ENCODE measurements around the gene RAMAC.

DNA sequence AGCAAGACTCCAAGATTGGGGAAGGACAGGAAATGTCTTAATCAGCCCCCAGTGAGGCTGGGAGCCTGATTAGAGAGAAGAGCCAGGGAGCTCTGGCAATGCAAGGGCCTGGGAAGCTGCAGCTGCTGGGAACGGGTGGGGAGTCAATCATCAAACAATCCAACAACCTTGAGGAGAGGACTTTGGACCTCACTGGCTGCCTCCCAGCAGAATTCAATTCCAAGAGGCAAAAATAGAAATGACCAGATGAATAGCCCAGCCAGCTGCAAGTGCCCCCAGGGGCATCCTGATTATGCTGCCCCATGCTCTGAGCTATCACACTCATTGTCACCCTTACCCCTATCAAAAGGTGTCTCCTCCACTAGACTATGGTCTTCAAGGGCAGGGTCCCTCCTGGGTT, 27.4 kb upstream of the RAMAC start:
- TF ChIP-seq, protein P1, sequence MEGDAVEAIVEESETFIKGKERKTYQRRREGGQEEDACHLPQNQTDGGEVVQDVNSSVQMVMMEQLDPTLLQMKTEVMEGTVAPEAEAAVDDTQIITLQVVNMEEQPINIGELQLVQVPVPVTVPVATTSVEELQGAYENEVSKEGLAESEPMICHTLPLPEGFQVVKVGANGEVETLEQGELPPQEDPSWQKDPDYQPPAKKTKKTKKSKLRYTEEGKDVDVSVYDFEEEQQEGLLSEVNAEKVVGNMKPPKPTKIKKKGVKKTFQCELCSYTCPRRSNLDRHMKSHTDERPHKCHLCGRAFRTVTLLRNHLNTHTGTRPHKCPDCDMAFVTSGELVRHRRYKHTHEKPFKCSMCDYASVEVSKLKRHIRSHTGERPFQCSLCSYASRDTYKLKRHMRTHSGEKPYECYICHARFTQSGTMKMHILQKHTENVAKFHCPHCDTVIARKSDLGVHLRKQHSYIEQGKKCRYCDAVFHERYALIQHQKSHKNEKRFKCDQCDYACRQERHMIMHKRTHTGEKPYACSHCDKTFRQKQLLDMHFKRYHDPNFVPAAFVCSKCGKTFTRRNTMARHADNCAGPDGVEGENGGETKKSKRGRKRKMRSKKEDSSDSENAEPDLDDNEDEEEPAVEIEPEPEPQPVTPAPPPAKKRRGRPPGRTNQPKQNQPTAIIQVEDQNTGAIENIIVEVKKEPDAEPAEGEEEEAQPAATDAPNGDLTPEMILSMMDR (IDR thresholded peaks at IDR 0.05; ENCODE audit: low read depth, low read length, poor library complexity, severe bottlenecking), result no peak
- no peak for TF ChIP-seq EZH2phosphoT487 (IDR thresholded peaks at IDR 0.05; ENCODE audit: borderline replicate concordance, low read length)

All from DOHH2 (cell line).